Measurements from ENCODE around the gene RASA1. TPM values are rescaled to one million over a fixed set of nuclear protein-coding genes. Genes with fewer than 3 reads are reported as not detected.

The RASA1 gene
- total RNA-seq, 2 donors from 2014 or later, result 17.6 to 19.8 TPM

DNA sequence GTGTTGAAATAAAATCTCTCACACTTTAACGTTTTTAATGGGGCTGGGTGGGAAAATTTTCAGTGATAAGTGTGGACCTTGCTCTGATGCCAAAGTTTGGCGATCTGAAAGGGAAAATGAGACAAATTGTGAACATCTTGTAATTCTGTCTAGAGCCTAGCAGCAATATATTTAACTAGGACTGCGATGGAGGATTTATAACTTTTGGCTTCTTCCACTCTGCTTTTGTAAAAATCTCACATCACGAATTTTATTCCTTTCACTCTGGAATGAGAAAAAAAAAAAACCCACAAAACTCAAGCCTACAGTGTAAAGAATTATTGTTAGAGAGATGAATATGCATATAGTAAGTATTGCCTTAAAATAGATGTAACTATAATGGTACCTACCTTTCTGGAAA, 125.1 kb downstream of the RASA1 start:
- ATAC-seq (no peak), DNase-seq (no peak)
- intact Hi-C loops (cut with DNase I), result loop anchor here in 1 of 2 donors (10.0 kb wide), 1 partner anchor 318 kb away; no protein-coding TSS in a partner anchor

- intact Hi-C loops (cut with DNase I), result loop anchor here in 1 of 2 donors (10.0 kb wide), 1 partner anchor 319 kb away; no protein-coding TSS in a partner anchor
- peak in 1 of 2 donors; percentile 74 for ATAC-seq
- DNase-seq, result no peak
Observed at GRCh38 chr5:87393331-87393730, 125.6 kb downstream of the RASA1 start.

DNA sequence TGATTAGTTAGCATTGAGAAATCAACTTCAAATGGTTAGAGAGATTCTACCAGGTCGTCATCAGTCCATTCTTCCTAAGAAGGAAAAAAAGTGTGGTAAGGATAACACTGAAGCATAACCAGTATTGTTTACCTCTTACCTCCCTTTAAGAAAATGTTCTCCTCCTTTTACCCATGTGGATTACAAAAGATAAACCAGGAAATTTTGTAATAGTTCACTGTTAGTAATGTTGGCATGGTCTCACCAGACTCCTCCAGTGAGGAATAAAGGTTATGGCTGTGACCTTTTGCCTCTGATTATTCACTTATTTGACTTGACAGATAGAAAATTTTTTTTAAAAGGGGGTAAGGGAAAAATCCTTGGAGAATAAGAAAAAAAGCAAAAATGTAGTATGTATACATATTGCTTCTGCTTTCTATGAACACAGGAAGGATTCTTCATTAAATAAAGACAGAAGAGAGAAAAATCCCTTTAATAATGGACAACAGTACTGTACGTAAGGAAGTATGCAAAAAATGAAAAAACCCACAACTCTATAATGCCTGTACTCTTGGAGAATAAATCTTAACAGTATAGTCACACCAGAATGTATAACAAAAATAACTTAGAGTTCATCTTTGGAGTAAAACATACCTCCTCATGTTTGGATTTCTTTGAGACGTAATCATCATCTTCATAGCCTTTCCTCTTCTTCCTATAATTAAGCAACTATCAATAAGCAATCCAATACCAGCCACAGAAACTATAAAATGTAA, 126.9 kb downstream of the RASA1 start:
- peak; percentile 47 to 74 for ATAC-seq
- intact Hi-C loops (cut with DNase I), result loop anchor here in 1 of 2 donors (10.0 kb wide), 1 partner anchor 320 kb away; no protein-coding TSS in a partner anchor
- no peak for DNase-seq

DNA sequence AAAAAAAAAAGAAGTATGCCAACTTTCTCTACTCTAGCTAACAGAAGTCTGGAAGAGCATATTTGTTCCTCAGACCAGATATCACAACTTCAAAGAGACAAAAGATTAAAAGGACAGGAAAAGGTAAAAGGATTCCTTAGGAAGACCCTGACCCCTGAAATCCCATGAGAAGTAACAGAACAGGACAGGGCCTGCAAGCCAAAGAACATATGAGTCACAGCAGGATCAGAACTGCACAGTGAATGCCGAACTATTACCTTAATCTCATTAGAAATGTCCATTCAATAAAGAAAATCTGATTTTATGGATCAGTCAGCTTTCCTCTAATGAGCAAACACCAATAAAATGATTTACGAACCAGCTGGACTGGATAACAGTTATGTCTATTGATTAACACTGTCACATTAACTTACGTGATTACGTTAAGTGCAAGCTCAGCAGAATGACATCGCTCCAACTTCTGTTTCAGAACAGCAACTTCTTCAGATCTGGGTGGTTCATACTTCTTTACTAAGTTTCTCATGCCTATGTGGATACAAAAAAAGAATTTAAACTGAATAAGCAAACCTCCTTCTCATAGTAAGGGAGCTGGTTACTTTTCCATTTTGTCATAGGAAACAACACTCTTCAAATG, 131.4 kb downstream of the RASA1 start:
- intact Hi-C loops (cut with DNase I), result loop anchor here in 1 of 2 donors (10.0 kb wide), 1 partner anchor 324 kb away; no protein-coding TSS in a partner anchor
- DNase-seq, result no peak

DNA sequence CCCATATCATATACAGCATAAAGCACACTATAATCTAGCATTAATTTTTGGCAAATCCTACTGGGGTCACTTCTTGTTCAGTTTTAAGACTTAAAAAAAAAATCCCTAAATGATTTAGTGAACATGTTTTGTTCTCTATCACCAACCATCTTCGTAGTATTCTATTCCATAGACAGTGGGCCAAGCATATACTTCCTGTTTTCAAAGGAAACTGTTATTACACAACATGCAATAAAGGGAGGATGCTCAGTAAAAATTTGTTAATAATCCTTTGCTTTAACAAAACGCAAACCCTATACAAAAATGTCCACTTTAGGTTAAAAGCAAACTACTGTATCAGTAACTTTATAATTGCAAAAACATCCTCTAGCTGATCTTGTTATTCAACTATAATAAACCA, 132.0 kb downstream of the RASA1 start:
- intact Hi-C loops (cut with DNase I), result loop anchor here in 1 of 2 donors (10.0 kb wide), 1 partner anchor 325 kb away; no protein-coding TSS in a partner anchor
- no peak for DNase-seq

More for the DNA sequence above, 131.4 kb downstream of the RASA1 start:
- ATAC-seq, result no peak

DNA sequence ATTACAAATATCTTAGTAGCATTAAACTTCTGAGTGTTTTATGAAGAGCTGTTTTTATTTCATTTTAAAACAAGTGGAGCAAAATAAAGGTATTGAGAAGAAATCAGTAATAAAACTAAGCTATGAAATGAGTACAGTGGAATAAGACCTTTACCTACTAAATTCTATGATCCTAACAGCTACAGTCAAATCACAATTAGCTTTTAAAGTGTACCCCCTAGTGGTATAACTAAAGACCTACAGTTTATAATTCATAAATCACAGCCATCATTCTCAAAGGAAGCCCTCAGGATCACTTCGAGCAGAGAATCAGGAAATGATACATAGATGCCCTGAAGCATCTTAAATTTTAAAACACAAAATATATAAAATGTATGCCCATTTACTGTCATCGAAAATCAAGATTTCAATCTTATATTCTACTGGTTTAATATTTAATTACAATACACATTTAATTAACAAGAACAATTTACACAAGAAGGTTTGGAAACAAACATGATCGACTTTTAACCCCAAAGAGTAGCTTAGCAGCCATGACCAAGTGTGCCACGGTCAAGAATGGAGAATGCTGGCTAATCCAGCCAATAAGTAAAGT, 132.7 kb downstream of the RASA1 start:
- DNase-seq (no peak), ATAC-seq (peak; percentile 47 to 68)
- intact Hi-C loops (cut with DNase I), result no loop called here

More for the DNA sequence above, 132.0 kb downstream of the RASA1 start:
- ATAC-seq, result peak in 1 of 2 donors; percentile 43

DNA sequence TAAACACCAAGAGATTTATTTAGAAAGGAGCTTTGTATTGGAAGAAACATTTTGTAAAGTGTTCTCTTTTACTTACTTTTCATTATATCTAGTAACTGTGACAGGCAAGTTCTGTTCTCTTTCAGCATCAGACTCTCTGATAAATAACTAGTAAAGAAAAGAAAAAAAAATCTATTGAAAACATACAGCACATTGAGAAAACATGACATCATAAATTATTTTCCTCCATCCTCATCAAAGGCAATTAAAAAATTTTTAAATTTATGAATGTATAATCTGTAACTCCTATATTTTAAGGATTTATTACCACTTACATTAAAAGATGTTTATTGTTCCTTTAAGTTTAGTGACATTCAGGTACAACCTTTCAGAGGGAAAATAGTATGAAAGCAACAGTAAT, 133.9 kb downstream of the RASA1 start:
- ATAC-seq, result no peak
- no peak for DNase-seq
- intact Hi-C loops (cut with DNase I), result no loop called here

DNA sequence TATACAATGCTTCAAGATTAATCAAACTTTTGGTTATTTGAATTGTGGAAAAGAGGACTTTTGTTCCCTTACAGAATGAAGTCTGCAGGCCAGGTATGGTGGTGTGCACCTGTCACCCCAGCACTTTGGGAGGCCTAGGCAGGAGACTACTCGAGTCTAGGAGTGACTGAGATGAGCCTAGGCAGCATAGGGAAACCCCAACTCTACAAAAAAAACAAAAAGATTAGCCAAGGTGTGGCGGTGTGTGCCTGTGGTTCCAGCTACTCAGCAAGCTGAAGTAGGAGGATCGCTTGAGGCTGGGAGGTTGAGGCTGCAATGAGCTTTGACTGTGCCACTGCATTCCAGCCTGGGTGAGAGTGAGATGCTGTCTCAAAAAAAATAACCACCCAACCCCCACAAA, 135.7 kb downstream of the RASA1 start:
- DNase-seq (no peak), ATAC-seq (no peak)
- intact Hi-C loops (cut with DNase I), result no loop called here

DNA sequence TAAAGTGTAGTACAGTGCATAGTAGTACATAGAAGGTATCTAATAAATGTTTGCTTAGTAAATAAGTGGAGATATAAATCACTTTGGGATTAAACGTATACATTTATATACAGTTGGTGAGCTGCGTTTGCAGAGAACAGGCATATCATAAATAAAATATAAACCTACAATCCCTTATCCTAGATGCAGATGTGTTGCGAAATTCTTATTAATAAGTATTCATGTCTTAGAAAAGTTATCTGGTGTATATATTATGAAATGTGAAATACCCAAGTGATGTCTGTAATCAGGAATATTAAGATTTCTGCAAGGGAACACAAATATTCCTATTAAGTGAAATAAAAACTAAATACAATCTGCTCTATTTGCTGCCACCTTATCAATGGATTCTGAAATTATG, 136.2 kb downstream of the RASA1 start:
- ATAC-seq (no peak), DNase-seq (no peak)
- intact Hi-C loops (cut with DNase I), result no loop called here

DNA sequence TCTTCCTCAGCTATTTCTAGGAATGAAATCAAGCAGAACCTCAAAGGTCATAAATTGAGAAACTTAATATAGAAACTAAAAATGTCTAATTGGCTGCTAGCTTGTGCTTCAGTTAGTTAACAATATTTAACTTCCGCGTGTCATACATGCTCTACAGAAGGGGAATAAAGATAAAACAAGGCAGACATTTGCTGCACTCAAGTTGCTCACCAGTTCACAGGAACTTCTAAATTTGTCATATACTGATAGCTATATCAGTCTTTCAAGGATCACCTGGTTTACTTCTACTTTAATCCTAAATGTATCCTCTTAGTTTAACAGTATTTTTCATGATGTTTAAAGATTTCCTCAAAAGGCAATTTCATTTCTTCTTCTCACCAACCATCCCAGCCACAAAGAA, 136.7 kb downstream of the RASA1 start:
- ATAC-seq, result no peak
- intact Hi-C loops (cut with DNase I), result no loop called here

DNA sequence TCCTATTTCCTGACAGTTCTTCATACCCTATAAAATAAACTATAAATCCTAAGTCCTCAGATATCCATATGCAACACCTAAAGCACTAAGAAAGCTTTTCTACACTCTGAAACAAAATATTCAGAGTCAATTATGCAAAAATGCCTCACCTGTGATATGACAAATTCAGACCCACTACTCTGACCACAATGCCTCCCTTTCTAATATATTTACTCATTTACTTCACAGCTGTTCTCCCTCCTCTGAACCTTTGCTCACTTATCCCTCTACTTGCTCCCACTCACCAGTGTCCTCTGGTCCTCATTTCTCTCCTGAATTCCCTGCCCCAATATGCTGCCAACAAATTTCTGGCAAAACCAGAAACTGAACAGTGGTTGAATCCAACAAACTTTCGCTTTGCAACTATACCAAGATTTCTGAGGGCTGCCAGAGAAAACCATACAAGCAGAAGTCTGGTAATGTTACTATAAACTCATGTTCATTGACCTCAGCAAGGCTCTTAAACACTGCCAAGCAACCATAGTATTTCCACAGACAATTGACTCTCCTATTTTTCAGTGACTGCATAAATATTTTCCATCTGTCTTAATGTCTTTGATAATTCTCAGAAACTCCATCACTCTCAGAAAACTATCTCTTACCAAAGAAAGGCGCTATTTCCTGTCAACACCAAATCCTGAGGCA, 137.9 kb downstream of the RASA1 start:
- no peak for DNase-seq
- intact Hi-C loops (cut with DNase I), result no loop called here
- ATAC-seq, result no peak

More for the DNA sequence above, 136.7 kb downstream of the RASA1 start:
- no peak for DNase-seq

GRCh38 chr5:87408204-87408603, 140.5 kb downstream of the RASA1 start:
- intact Hi-C loops (cut with DNase I), result no loop called here
- DNase-seq (no peak), ATAC-seq (no peak)

DNA sequence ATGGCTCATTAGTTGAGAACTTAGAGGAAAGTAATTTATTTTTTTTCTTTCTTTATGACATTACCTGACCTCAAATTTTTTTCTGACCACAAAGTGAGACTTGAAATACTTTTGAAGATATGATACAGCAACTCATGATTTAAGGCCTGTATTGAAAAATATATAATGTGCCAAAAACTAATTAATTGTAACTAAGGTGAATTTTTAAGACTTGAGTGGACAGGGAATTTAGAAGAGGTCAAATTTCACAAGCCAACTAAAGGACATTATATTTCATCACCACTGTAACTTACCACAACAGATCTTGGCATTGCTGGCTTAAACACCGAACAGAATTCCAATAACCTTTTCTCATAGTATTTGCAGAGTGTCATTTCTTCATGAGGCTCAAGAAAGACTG, 143.2 kb downstream of the RASA1 start:
- intact Hi-C loops (cut with DNase I), result no loop called here
- DNase-seq, result no peak
- no peak for ATAC-seq

DNA sequence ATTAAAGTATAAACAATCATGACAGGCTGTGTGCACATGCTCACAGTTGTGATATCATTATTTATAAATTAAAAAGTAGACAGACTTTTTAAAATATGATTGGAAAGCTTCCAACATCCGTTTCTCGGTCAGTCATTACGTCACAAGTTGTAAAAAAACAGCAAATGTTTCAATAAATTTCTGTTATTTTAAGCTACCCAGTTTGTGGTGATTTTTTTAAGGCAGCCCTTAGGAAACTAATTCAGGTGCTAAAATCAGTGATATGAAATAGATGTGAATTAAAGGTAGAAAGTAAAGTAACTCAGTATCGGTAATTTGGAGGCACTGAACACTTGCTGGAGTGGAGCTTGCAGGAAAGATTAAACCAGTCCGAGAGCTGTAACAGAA, 143.9 kb downstream of the RASA1 start:
- intact Hi-C loops (cut with DNase I), result no loop called here
- no peak for DNase-seq
- ATAC-seq, result no peak

DNA sequence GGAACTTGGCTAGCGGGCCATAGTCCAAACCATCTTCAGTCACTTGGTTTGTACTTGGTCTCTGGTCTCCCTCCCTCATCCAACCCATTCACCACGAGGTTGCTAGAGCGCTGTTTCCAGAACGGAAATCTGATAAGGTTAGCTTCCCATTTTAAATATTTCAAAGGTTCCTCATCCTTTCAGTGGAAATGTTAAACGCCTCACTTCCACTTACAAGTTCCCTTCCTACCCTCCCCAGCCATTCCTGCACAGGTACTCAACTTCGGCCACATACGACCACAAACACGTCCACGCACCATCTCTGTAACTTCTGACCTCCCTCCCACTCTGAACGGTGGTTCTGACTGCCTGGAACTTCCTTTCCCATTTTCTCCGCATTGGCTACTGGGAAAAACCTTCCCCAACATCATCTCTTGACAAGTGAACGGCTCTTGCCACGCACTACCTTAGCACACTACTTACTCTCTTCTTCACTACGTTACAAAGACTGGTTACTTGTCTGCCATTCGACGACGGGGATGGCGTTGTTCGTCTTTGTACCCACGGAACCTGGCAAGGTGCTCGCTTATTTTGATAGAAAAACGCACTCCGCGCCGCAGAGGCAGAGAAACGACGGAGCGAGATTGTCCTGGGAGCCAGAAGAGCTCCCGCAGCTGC, 144.4 kb downstream of the RASA1 start:
- intact Hi-C loops (cut with DNase I), result no loop called here
- peak; percentile 42 for ATAC-seq
- peak; percentile 28 for DNase-seq

DNA sequence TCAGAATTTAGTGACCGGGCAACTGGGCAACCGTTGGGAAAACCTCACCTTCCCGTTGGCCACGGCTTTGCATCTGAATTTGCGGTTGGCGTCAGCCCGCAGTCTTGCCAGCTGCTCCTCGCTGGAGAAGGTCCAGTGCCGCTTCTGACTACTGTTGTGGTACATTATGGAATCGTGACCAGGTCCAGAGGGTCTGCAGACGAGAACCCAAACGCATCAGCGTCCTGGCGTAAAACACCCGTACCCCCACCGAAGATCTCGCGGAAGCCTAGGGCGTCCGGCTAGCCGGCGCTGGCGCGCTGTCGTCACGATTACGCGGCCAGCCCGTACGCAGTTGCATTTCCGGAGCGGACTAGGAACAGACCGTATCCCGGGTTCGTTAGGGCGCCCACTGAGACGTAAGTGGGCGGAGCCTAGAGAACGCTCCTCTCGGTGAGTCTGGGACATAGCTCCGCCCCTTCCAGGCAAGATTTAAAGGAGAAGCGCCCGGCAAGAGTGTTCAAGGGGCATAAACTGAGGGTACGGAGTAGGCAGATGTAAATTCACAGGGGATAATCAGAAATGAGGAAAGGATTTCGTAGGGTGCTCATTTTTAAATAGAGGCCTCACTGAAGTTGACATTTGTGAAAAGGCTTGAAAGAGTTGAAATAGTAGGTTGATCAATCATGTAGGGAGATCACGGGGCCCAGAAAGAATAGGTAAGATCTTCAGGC, 145.1 kb downstream of the RASA1 start, which contains the start of gene CCNH:
CCNH (minus strand) TSS at position 301 of the 713 bp plus-strand sequence; CDS start at position 165, 136 bp downstream.
- peak; percentile 98 to 99 for ATAC-seq
- intact Hi-C loops (cut with DNase I), result no loop called here
- DNase-seq, result peak; percentile 99

GRCh38 chr5:87413343-87413645, 145.6 kb downstream of the RASA1 start:
- ATAC-seq (no peak), DNase-seq (no peak)
- intact Hi-C loops (cut with DNase I), result no loop called here

DNA sequence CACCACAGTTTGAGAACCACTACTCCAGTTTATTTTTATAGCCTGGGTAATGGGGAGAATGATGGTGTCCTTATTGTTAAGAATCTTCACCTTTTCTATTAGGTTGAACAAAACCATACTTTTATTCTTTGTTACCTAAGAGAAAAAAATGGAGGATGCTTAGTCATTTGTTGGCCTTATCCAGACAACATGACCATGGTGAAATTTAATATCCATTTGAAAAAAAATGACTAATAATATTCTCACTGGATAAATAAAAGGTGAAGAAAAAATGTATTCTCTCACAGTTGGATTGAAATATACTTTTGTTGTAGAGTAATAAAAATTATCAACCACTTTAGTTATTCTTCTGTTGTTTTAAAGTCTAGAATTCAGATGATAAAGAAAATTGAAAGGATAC, 150.8 kb downstream of the RASA1 start:
- intact Hi-C loops (cut with DNase I), result no loop called here

More for the DNA sequence above, 150.8 kb downstream of the RASA1 start:
- ATAC-seq (no peak), DNase-seq (no peak)
